Liver (tissue), 2 donors: ENCODE results near the gene OPN1SW.

ENCODE experiments used
- CTCF ChIP-seq: fragments of 150-350 bp; IDR thresholded peaks from 2 replicates; pipeline ENCODE4 v1.5.1; 2017; ENCODE audit warnings: improper control_type of control experiment, low read depth, low read length; ENCODE audit not compliant: missing input control
- MAX ChIP-seq: IDR thresholded peaks from 2 replicates; pipeline ENCODE4 v1.6.1; 2016; ENCODE audit warnings: antibody characterized with exemption
- YY1 ChIP-seq: IDR thresholded peaks from 2 replicates; pipeline ENCODE4 v1.6.1; 2016; ENCODE audit warnings: antibody characterized with exemption, mild to moderate bottlenecking
- donor health status: healthy.

GRCh38 chr7:128747327-128748079 lies 28.1 kb downstream of the OPN1SW start:
- TF ChIP-seq CTCF (no peak), YY1 (no peak), MAX (no peak)
